Activated effector memory CD4-positive, alpha-beta T cell treated with Interleukin-2 at 50 U/mL for 16 hours (primary cell): ENCODE data around the gene DGCR2.

ENCODE experiments used
- DNase-seq: peaks from one replicate; pipeline ENCODE4 v3.0.0-alpha.2; 2020

Gene DGCR2

GRCh38 chr22:19143967-19144400, 21.8 kb upstream of the DGCR2 start:
- no peak for DNase-seq

DNA sequence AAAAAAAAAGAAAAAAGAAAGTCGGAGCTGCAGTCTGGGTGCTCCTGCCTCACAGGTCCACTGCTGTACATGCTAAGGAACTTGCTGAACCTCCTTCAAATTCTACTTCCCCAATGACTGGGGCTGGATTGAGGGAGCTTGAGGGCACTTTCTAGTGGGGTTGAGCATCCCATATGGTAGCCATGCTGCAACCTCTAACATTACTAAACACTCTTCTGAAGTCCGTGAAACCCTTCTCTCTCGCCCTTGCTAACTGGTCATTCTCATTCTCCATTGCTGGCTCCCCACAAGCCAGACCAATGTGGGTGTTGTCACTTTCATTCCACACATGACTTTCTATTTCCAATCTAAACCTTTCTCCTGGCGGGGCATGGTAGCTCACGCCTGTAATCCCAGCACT, 21.0 kb upstream of the DGCR2 start:
- DNase-seq, result no peak

GRCh38 chr22:19142394-19142793, 20.2 kb upstream of the DGCR2 start:
- no peak for DNase-seq

DNA sequence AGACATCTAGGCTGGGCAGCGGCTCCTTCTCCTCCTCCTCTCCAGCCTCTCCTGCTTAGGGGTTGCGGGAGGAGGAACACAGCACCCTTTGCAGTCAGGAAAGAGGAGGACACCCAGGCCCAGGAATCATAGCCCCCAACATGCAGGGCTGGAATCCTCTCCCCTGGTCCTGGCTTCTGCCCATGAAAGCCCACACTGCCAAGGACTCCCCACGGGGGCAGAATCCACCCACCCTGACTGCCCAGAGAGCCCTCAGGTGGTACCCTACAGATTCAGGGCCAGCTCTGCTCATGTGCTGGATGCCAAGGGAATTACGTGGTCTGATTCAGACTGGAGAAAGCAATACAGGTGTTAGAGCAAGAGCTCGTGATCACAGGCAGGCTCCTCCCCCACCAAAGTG, 17.8 kb upstream of the DGCR2 start:
- no peak for DNase-seq

DNA sequence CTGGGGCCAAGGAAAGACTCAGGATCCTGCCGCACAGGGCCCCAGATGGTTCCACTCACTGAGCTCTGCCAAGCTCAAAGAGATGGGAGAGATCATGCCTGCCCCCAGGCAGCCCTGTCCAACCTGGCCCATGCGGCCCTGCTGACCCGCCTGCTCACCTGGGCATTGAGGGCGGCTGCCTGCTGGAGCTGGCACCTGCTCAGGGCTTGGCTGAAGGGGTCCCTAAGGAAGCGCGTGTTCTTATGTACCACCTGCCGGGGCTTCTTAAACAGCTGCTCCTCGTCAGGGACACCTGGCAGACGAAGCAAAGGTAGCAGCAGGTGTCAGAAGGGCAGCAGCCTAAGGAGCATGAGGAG, 16.8 kb upstream of the DGCR2 start:
- DNase-seq, result no peak

GRCh38 chr22:19138217-19139000, 16.2 kb upstream of the DGCR2 start:
- DNase-seq, result no peak

GRCh38 chr22:19137384-19138216, 15.4 kb upstream of the DGCR2 start:
- no peak for DNase-seq

DNA sequence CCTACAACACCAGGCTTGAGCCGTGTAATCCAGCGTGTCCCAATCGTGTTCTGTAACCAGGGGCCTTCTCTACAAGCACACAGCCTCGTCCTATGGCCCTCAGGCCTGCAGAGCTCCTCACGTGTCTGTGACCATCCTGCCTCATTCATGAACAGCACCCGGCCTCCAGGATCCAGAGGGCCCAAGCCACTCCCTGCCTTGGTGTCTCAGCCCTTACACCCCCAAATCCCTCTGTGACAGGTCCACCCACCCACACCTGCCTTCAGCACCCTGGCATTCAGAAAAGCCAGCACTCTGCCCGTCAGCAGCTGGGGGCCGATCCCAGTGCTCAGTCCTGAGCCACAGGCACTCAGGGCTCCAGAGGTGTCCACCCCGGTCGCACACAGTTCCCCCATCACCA, 14.7 kb upstream of the DGCR2 start:
- DNase-seq, result no peak

DNA sequence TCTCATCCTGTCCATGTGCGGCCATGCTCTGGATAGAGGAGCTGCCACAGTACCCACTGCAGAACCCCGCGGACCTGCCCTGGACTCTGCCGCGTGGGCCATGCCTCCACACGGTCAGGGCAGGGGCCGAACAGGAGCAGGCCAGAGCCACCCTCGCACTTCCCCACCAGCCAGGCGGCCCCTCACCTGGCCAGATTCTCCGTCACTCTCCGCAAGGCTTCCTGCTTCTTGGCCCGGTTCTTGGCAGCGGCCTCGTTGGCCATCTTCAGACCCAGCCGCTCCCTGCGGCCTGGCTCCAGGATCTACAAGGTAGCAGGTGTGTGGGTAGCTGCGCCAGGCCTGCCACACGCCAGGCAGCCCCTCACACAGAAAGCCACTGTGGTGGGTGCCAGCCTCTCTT, 12.7 kb upstream of the DGCR2 start:
- no peak for DNase-seq

GRCh38 chr22:19134176-19134831, 12.1 kb upstream of the DGCR2 start:
- no peak for DNase-seq

GRCh38 chr22:19133561-19133960, 11.3 kb upstream of the DGCR2 start:
- DNase-seq, result no peak

DNA sequence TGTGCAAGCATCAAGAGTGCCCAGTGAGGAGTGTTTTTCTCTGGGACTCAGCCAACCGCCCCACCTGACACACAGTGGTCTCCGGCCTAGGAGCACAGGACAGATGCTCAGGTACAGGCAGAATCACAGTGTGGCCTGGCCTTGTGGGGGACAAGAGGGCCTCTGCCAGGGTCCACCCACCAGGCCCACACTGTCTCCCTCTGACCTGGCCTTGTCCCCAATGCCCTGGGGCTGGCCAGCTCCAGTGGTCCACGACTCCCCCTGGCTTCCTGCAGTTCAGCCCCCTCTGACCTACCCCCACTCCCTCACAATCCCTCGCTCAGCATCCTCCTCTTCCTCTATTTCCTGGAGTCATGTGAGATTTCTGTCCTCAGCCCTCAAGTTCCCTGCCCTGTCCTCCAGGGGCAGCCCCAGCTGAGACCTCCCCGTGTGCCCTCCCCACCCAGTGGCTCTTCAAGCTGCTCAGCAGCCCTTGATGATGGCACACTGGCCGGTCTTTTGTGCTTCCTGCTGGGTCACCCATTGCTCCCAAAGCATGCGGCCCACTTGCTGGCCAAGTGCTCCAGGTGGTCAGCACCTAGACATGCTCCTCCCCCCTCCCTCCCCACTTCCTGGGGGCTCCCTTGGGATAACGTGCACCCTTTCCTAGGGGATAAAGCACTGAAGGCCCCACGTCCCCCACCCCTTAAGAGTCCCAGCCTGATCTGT, 10.6 kb upstream of the DGCR2 start:
- DNase-seq, result no peak

- DNase-seq, result no peak
These were observed 9.9 kb upstream of the DGCR2 start for GRCh38 chr22:19132153-19132552.

DNA sequence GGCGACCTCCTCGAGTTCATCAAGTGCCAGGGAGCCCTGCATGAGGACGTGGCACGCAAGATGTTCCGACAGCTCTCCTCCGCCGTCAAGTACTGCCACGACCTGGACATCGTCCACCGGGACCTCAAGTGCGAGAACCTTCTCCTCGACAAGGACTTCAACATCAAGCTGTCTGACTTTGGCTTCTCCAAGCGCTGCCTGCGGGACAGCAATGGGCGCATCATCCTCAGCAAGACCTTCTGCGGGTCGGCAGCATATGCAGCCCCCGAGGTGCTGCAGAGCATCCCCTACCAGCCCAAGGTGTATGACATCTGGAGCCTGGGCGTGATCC, 9.4 kb upstream of the DGCR2 start:
- no peak for DNase-seq

DNA sequence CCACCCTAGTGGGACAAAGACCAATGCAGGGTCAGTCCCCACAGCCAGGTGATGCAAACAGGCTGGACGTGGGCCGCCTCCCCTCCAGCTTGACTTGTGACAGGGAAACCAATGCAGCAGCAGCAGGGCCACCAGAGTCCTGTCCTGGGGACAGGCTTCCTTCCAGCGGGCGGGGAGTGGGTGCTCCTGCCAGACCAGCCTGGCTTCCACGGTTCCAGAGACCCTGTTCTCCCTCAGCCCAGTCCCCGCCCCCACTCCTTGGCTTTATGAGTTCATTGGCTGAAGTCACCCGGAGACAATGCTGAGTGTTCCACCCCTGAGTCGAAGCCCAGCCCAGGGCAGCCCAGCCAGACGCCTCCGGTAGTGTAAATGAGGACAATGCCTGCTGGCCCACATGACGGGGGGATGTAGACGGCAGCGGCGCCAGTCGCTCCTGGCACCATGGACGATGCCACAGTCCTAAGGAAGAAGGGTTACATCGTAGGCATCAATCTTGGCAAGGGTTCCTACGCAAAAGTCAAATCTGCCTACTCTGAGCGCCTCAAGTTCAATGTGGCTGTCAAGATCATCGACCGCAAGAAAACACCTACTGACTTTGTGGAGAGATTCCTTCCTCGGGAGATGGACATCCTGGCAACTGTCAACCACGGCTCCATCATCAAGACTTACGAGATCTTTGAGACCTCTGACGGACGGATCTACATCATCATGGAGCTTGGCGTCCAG, 8.9 kb upstream of the DGCR2 start, which contains the start of gene TSSK2:
TSSK2 (plus strand) TSS at position 350 of the 726 bp plus-strand sequence; CDS start at position 442, 92 bp downstream.
- no peak for DNase-seq

DNA sequence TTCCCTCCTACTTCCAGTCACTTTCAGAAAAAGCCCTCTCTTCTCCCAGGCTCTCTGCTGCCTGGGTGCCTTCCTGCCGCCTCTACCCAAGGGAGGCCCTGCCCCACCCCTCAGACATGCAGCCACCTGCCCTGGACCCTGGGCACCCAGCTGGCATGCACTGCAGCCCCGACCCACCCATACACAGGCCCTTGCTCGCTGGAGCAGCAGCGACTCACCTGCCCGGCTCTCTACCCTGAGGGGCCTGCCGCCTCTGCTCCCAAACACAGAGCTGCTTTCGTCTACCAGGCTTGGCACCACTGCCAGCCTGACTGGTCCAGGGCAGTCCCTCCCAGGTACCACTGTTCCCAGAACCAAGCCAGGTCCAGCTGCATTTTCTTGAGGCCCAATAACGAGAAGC, 7.7 kb upstream of the DGCR2 start:
- DNase-seq, result no peak

DNA sequence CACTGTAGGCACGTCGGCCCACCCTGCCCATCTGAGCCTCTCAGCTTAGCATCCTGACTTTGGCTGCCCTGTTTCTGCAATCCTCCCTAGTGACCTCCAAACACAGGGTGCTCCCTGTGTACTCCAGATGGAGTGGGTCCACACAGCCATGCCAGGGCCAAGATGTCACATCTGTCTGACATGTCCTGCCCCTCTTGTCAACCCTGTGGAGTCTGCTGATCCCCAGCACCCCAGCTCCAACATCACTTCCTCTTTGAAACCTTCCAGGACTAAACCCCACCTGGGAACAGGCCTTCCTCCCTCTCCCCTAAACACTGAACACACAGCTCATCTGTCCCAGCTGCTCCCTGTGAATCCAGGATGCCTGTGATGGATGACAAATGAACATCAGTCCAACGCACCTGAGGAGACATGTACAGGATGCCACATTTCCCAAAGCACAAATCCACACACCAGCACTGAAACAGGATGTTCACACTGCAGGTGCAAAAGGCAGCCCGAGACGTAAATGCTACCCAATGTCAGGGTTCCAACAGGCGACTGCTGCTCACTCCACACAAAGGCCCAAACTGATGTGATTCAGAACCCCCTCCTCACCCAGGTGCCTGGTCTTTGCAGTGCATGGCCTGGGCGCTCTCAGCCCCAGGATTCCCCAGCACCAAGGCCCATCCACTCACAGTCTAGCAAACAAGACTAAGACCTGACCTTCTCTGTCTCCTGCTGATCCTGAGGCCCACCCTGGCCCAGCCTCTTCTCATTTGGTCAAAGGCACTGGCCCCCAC, 6.9 kb upstream of the DGCR2 start:
- no peak for DNase-seq

- DNase-seq, result no peak
These were observed 5.8 kb upstream of the DGCR2 start for GRCh38 chr22:19128009-19128401.

- DNase-seq, result no peak
These were observed 5.3 kb upstream of the DGCR2 start for GRCh38 chr22:19127329-19128008.

DNA sequence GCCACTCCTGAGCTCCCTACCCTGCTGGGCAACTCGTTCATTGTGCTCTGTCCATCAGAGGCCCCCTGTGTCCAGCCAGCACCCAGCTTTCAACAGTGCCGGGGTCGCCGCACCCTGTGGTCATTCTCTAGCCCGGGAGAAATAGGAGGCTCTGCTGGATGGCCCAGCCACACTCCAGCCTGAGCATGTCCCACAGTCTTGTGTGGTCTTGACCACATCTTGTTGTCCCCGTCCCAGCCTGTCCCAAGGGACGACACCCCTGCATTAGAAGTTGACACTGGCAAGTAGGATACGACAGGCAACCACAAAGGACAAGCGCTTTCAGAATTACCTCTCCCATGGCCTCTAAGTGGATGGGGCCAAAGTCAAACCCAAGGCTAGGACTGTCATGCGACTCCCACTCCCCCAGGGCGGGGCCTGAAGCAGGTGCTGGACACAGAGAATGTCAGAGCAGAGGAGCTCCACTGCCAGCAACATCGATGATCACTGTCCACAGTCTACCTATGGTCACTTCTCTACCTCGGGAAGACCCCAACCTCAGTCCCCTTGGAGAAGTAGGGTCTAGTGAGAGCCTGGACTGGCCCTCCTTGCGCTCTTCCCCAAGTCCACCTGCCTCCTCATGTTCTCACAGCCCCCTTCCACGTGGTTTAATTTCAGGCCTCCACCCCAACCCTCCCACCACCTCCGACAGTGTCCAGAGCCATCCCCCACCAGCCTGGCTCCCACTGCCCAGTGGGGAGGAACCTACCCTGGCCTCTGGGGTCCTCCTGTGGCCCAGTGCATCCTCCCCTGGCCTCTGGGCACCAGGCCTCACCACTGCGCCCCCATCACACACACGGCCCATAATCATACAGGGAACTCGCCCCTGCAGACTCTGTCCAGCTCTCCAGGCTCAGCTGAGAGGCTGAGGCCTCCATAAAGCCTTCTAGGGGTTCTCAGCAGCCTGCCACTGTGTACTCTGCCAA, 4.4 kb upstream of the DGCR2 start:
- no peak for DNase-seq
